DOHH2 (cell line): ENCODE data around the gene SLC66A1.

ENCODE experiments used
- H3F3A ChIP-seq: fragments of 200-600 bp; sonication (generic), shearing (Covaris generic); 2 replicates; pipeline ENCODE4 v1.6.0; 2016; ENCODE audit warnings: antibody characterized with exemption, mild to moderate bottlenecking; ENCODE audit not compliant: control insufficient read depth, insufficient read depth
- H3K27ac ChIP-seq: fragments of 200-600 bp; sonication (generic); 2 replicates; pipeline ENCODE4 v1.5.1; 2014; ENCODE audit warnings: low read depth, mild to moderate bottlenecking, low read length, moderate library complexity
- H3K27me3 ChIP-seq: fragments of 200-600 bp; sonication (generic); 2 replicates; pipeline ENCODE4 v1.6.1; 2014; ENCODE audit warnings: mild to moderate bottlenecking, low read length, mixed read lengths; ENCODE audit not compliant: control insufficient read depth
- H3K36me3 ChIP-seq: fragments of 200-600 bp; sonication (generic); 2 replicates; pipeline ENCODE4 v1.6.1; 2014; ENCODE audit warnings: mild to moderate bottlenecking, low read length, moderate library complexity, mixed read lengths; ENCODE audit not compliant: control insufficient read depth
- H3K4me1 ChIP-seq: fragments of 200-600 bp; sonication (generic); 2 replicates; pipeline ENCODE4 v1.6.1; 2014; ENCODE audit warnings: mild to moderate bottlenecking, low read length, mixed read lengths; ENCODE audit not compliant: control insufficient read depth
- H3K4me2 ChIP-seq: fragments of 200-600 bp; sonication (generic); 2 replicates; pipeline ENCODE4 v1.6.0; 2014; ENCODE audit warnings: mild to moderate bottlenecking, low read length, moderate library complexity
- H3K4me3 ChIP-seq: fragments of 200-600 bp; sonication (generic); 2 replicates; pipeline ENCODE4 v1.5.1; 2014; ENCODE audit warnings: mild to moderate bottlenecking, low read length, mixed read lengths
- H3K79me2 ChIP-seq: fragments of 200-600 bp; sonication (generic); 2 replicates; pipeline ENCODE4 v1.6.1; 2014; ENCODE audit warnings: mild to moderate bottlenecking, low read length, mixed read lengths; ENCODE audit not compliant: control insufficient read depth
- H3K9me2 ChIP-seq: fragments of 200-600 bp; sonication (generic); replicated peaks from 2 replicates; pipeline ENCODE4 v1.6.1; 2014; ENCODE audit warnings: mild to moderate bottlenecking, low read length, mixed read lengths; ENCODE audit not compliant: control insufficient read depth
- H3K9me3 ChIP-seq: fragments of 200-600 bp; sonication (generic); 2 replicates; pipeline ENCODE4 v1.6.1; 2014; ENCODE audit warnings: antibody characterized with exemption, low read length, mixed read lengths; ENCODE audit not compliant: control insufficient read depth, insufficient read depth
- H4K20me1 ChIP-seq: fragments of 200-600 bp; sonication (generic); 2 replicates; pipeline ENCODE4 v1.6.0; 2014; ENCODE audit warnings: low read depth, mild to moderate bottlenecking, antibody characterized with exemption, low read length, moderate library complexity; ENCODE audit not compliant: control insufficient read depth, insufficient read depth
- CTCF ChIP-seq: fragments of 200-600 bp; sonication (generic); IDR thresholded peaks from one replicate; pipeline ENCODE4 v1.5.1; 2014; ENCODE audit warnings: antibody characterized with exemption, mild to moderate bottlenecking, low read depth, low read length; ENCODE audit not compliant: poor library complexity, severe bottlenecking
- EZH2phosphoT487 ChIP-seq: fragments of 200-600 bp; sonication (generic); IDR thresholded peaks from 2 replicates; pipeline ENCODE4 v1.6.1; 2017; ENCODE audit warnings: borderline replicate concordance, mild to moderate bottlenecking, antibody characterized with exemption, low read length, moderate library complexity, mixed read lengths

The SLC66A1 gene

GRCh38 chr1:19327736-19328135 lies 15.6 kb downstream of the SLC66A1 start:
- no peaks in the 10 kb centered on the region for H3K79me2 ChIP-seq
- H3K9me2 ChIP-seq = no peaks in the 10 kb centered on the region
- H3K9me3 ChIP-seq = no peaks in the 10 kb centered on the region
- no peak overlapping the region for H3K27ac ChIP-seq
- H3K4me2 ChIP-seq = no peak overlapping the region
- no peaks in the 10 kb centered on the region; the same call in 1 of the 2 replicates for H3K36me3 ChIP-seq
- no peaks in the 10 kb centered on the region for H3F3A ChIP-seq
- H4K20me1 ChIP-seq = no peaks in the 10 kb centered on the region
- TF ChIP-seq CTCF = no peak
- H3K4me1 ChIP-seq = no peaks in the 10 kb centered on the region
- H3K27me3 ChIP-seq = no peaks in the 10 kb centered on the region
- no peak overlapping the region for H3K4me3 ChIP-seq

GRCh38 chr1:19328486-19328885 lies 16.4 kb downstream of the SLC66A1 start:
- Histone ChIP-seq H3K4me3 (no peak overlapping the region), H3K79me2 (no peaks in the 10 kb centered on the region), H3K4me1 (no peaks in the 10 kb centered on the region), H3K27ac (no peak overlapping the region), H3F3A (no peaks in the 10 kb centered on the region), H4K20me1 (no peaks in the 10 kb centered on the region), H3K9me2 (no peaks in the 10 kb centered on the region), H3K36me3 (no peaks in the 10 kb centered on the region; the same call in 1 of the 2 replicates), H3K9me3 (no peaks in the 10 kb centered on the region), H3K4me2 (no peak overlapping the region), H3K27me3 (no peaks in the 10 kb centered on the region)
- TF ChIP-seq CTCF (no peak), EZH2phosphoT487 (no peak)

DNA sequence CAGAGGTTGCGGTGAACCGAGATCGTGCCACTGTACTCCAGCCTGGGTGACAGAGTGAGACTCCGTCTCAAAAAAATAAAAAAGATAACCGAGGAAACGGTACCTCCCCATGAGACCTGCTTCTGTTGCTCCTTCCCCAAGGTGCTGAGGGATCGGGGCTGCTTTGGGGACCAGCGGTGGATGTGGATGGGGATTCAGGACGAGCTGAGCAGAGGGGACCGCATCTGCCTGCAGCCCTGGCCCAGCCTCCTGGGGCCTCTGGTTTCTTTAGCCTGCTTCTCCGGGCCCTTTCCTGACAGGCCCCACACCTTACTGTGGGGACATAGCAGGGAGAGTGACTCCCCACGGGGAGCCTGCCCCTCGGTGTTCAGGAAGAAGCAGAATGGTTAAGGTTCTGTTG lies 17.1 kb downstream of the SLC66A1 start:
- no peaks in the 10 kb centered on the region for H4K20me1 ChIP-seq
- TF ChIP-seq CTCF = no peak
- TF ChIP-seq EZH2phosphoT487 = no peak
- H3K27me3 ChIP-seq = no peaks in the 10 kb centered on the region
- no peak overlapping the region for H3K4me3 ChIP-seq
- no peaks in the 10 kb centered on the region for H3K9me3 ChIP-seq
- no peak overlapping the region for H3K4me2 ChIP-seq
- no peak overlapping the region for H3K27ac ChIP-seq
- H3K4me1 ChIP-seq = no peaks in the 10 kb centered on the region
- H3K9me2 ChIP-seq = no peaks in the 10 kb centered on the region
- H3F3A ChIP-seq = no peaks in the 10 kb centered on the region
- H3K79me2 ChIP-seq = no peaks in the 10 kb centered on the region
- no peaks in the 10 kb centered on the region; the same call in 1 of the 2 replicates for H3K36me3 ChIP-seq

GRCh38 chr1:19329611-19330010 lies 17.5 kb downstream of the SLC66A1 start:
- Histone ChIP-seq H3K27me3 (no peaks in the 10 kb centered on the region), H3K9me2 (no peaks in the 10 kb centered on the region), H3K27ac (no peak overlapping the region), H3K36me3 (no peaks in the 10 kb centered on the region; the same call in 1 of the 2 replicates), H3F3A (no peaks in the 10 kb centered on the region), H3K9me3 (no peaks in the 10 kb centered on the region), H3K4me1 (no peaks in the 10 kb centered on the region), H3K4me3 (no peak overlapping the region), H4K20me1 (no peaks in the 10 kb centered on the region), H3K79me2 (no peaks in the 10 kb centered on the region), H3K4me2 (no peak overlapping the region)
- TF ChIP-seq EZH2phosphoT487 = no peak
